UCSD-AML1 (cell line): ENCODE results near the gene GABBR2.

Experiments used
- DNase-seq: peaks from one replicate; lab custom pipeline; 2025; ENCODE audit not compliant: unreplicated experiment; lab: John Stamatoyannopoulos, UW

Gene GABBR2

GRCh38 chr9:98380065-98380681 is 328.6 kb downstream of the GABBR2 start:
- no peak for DNase-seq

GRCh38 chr9:98379572-98379971 is 329.2 kb downstream of the GABBR2 start:
- no peak for DNase-seq

GRCh38 chr9:98378794-98379193 is 329.9 kb downstream of the GABBR2 start:
- DNase-seq: no peak

- DNase-seq: no peak
These were observed 330.4 kb downstream of the GABBR2 start for GRCh38 chr9:98378206-98378780.

GRCh38 chr9:98375138-98375726 is 333.5 kb downstream of the GABBR2 start:
- DNase-seq: no peak

GRCh38 chr9:98374385-98375051 is 334.2 kb downstream of the GABBR2 start:
- DNase-seq: no peak

GRCh38 chr9:98373609-98374008 is 335.1 kb downstream of the GABBR2 start:
- DNase-seq: no peak

- DNase-seq: no peak
These were observed 336.5 kb downstream of the GABBR2 start for GRCh38 chr9:98372077-98372836.

GRCh38 chr9:98370976-98371315 is 337.8 kb downstream of the GABBR2 start:
- DNase-seq: no peak

- no peak for DNase-seq
These were observed 338.3 kb downstream of the GABBR2 start for GRCh38 chr9:98370300-98370975.

- DNase-seq: no peak
These were observed 338.8 kb downstream of the GABBR2 start for GRCh38 chr9:98369896-98370295.

- DNase-seq: no peak
These were observed 339.3 kb downstream of the GABBR2 start for GRCh38 chr9:98369471-98369870.

GRCh38 chr9:98369066-98369425 is 339.7 kb downstream of the GABBR2 start:
- DNase-seq: no peak

- DNase-seq: no peak
These were observed 340.2 kb downstream of the GABBR2 start for GRCh38 chr9:98368366-98369065.

GRCh38 chr9:98367923-98368322 is 340.8 kb downstream of the GABBR2 start:
- DNase-seq: no peak

GRCh38 chr9:98367371-98367900 is 341.3 kb downstream of the GABBR2 start:
- DNase-seq: no peak

- DNase-seq: no peak
These were observed 343.0 kb downstream of the GABBR2 start for GRCh38 chr9:98365781-98366180.

GRCh38 chr9:98365227-98365669 is 343.5 kb downstream of the GABBR2 start:
- DNase-seq: no peak

- DNase-seq: no peak
These were observed 344.6 kb downstream of the GABBR2 start for GRCh38 chr9:98364086-98364485.

GRCh38 chr9:98363644-98364043 is 345.1 kb downstream of the GABBR2 start:
- no peak for DNase-seq
